ENCODE measurements around the gene RSBN1L. TPM values are rescaled to one million over a fixed set of nuclear protein-coding genes. Genes with fewer than 3 reads are reported as not detected.

RSBN1L gene
- polyA plus RNA-seq, 2 of the 4 experiments (the other 2 are of a cell fraction): 11.1 to 13.0 TPM

GRCh38 chr7:77823787-77824186 lies 127.5 kb downstream of the RSBN1L start:
- TF ChIP-seq, protein P1, sequence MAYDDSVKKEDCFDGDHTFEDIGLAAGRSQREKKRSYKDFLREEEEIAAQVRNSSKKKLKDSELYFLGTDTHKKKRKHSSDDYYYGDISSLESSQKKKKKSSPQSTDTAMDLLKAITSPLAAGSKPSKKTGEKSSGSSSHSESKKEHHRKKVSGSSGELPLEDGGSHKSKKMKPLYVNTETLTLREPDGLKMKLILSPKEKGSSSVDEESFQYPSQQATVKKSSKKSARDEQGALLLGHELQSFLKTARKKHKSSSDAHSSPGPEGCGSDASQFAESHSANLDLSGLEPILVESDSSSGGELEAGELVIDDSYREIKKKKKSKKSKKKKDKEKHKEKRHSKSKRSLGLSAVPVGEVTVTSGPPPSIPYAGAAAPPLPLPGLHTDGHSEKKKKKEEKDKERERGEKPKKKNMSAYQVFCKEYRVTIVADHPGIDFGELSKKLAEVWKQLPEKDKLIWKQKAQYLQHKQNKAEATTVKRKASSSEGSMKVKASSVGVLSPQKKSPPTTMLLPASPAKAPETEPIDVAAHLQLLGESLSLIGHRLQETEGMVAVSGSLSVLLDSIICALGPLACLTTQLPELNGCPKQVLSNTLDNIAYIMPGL (CRISPR knock-in tag; IDR thresholded peaks at IDR 0.05; ENCODE audit: borderline replicate concordance): no peak
- TF ChIP-seq BHLHE40 (IDR thresholded peaks at IDR 0.05; ENCODE audit: low read depth, low read length) (no peak), JUNB (IDR thresholded peaks at IDR 0.05) (no peak), EP300 (IDR thresholded peaks at IDR 0.05) (no peak), EHF (CRISPR knock-in tag; IDR thresholded peaks at IDR 0.05) (no peak), MYC (IDR thresholded peaks at IDR 0.05; ENCODE audit: borderline replicate concordance, low read length) (no peak), FOSB (CRISPR knock-in tag; IDR thresholded peaks at IDR 0.05) (no peak), NR3C1 (IDR thresholded peaks at IDR 0.05) (no peak), CBX8 (IDR thresholded peaks at IDR 0.05) (no peak), GATA3 (IDR thresholded peaks at IDR 0.05; ENCODE audit: borderline replicate concordance) (no peak), JUN (IDR thresholded peaks at IDR 0.05) (no peak), HOXA7 (CRISPR knock-in tag; IDR thresholded peaks at IDR 0.05) (no peak)
- TF ChIP-seq, protein P2, sequence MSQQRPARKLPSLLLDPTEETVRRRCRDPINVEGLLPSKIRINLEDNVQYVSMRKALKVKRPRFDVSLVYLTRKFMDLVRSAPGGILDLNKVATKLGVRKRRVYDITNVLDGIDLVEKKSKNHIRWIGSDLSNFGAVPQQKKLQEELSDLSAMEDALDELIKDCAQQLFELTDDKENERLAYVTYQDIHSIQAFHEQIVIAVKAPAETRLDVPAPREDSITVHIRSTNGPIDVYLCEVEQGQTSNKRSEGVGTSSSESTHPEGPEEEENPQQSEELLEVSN (IDR thresholded peaks at IDR 0.05; ENCODE audit: borderline replicate concordance, low read depth): no peak
- TF ChIP-seq, protein P3, sequence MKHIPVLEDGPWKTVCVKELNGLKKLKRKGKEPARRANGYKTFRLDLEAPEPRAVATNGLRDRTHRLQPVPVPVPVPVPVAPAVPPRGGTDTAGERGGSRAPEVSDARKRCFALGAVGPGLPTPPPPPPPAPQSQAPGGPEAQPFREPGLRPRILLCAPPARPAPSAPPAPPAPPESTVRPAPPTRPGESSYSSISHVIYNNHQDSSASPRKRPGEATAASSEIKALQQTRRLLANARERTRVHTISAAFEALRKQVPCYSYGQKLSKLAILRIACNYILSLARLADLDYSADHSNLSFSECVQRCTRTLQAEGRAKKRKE (CRISPR knock-in tag; IDR thresholded peaks at IDR 0.05; ENCODE audit: low read depth): no peak
- TF ChIP-seq, protein P4, sequence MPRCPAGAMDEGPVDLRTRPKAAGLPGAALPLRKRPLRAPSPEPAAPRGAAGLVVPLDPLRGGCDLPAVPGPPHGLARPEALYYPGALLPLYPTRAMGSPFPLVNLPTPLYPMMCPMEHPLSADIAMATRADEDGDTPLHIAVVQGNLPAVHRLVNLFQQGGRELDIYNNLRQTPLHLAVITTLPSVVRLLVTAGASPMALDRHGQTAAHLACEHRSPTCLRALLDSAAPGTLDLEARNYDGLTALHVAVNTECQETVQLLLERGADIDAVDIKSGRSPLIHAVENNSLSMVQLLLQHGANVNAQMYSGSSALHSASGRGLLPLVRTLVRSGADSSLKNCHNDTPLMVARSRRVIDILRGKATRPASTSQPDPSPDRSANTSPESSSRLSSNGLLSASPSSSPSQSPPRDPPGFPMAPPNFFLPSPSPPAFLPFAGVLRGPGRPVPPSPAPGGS (IDR thresholded peaks at IDR 0.05): no peak
- TF ChIP-seq, protein P5, sequence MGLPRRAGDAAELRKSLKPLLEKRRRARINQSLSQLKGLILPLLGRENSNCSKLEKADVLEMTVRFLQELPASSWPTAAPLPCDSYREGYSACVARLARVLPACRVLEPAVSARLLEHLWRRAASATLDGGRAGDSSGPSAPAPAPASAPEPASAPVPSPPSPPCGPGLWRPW (IDR thresholded peaks at IDR 0.05): no peak
- peaks cover 24% of the 10 kb centered on the region for H3K9me3 ChIP-seq
- CTCF ChIA-PET: interaction anchor here (1.1 kb wide), 1 partner anchor 64 kb away, joined by 4 read pairs; no protein-coding TSS in a partner anchor
- no peaks in the 10 kb centered on the region for H3K4me1 ChIP-seq
- FAIRE-seq (no peak), ATAC-seq (no peak), DNase-seq (ENCODE audit: low read depth in 1 of 2, low spot score in 1 of 2) (no peak)
- POLR2A ChIA-PET: no interaction called here
- H3K27ac ChIP-seq: no peak overlapping the region
- no peak overlapping the region for H3K4me2 ChIP-seq
- 91% methylated on average over 2 of the region's 2 CpGs for WGBS (ENCODE audit: missing lambda C conversion rate)
- H3K4me3 ChIP-seq: no peak overlapping the region

DNA sequence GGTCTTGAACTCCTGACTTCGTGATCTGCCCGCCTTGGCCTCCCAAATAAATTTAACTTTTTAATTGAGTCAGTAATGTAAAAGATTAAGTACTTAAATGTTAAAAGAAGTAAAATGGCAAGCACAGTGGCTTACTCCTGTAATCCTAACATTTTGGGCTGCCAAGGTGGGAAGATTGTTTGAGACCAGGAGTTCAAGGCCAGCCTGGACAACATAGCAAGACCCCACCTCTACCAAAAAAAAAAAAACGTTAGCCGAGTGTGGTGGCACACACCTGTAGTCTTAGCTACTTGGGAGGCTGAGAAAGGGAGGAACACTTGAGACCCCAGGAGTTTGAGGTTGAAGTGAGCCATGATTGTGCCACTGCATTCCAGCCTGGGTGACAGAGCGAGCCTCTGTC lies 128.4 kb downstream of the RSBN1L start:
- CTCF ChIA-PET: interaction anchor here (1.1 to 2.1 kb wide), 2 partner anchors 10 to 65 kb away, joined by 4 to 12 read pairs; no protein-coding TSS in a partner anchor
- ATAC-seq: no peak
- TF ChIP-seq NFE2L2 (conservative IDR thresholded peaks at IDR 0.05; ENCODE audit: low read length) (no peak), USF2 (IDR thresholded peaks at IDR 0.05) (no peak), HOXB5 (CRISPR knock-in tag; IDR thresholded peaks at IDR 0.05) (no peak), ZC3H11A (IDR thresholded peaks at IDR 0.05) (no peak), JUNB (IDR thresholded peaks at IDR 0.05) (no peak), FOSL2 (IDR thresholded peaks at IDR 0.05) (no peak), FOSL2 (CRISPR knock-in tag; IDR thresholded peaks at IDR 0.05) (no peak), RCOR1 (IDR thresholded peaks at IDR 0.05; ENCODE audit: low read depth, low read length) (no peak), SMC3 (IDR thresholded peaks at IDR 0.05) (no peak), JUN (IDR thresholded peaks at IDR 0.05) (no peak), CHD4 (IDR thresholded peaks at IDR 0.05; ENCODE audit: borderline replicate concordance) (no peak), EHMT2 (IDR thresholded peaks at IDR 0.05; ENCODE audit: low read depth) (no peak)
- TF ChIP-seq, protein P3 (CRISPR knock-in tag; IDR thresholded peaks at IDR 0.05; ENCODE audit: low read depth): no peak
- TF ChIP-seq, protein P5 (IDR thresholded peaks at IDR 0.05): no peak
- no peak for DNase-seq (ENCODE audit: low read depth in 1 of 2, low spot score in 1 of 2)
- Histone ChIP-seq H3K4me2 (no peak overlapping the region), H3K9me3 (peaks cover 24% of the 10 kb centered on the region), H3K4me1 (no peaks in the 10 kb centered on the region), H3K27ac (no peak overlapping the region), H3K4me3 (no peak overlapping the region)
- FAIRE-seq: no peak
- POLR2A ChIA-PET: no interaction called here
- 89% methylated on average over 5 of the region's 5 CpGs for WGBS (ENCODE audit: missing lambda C conversion rate)
